CD4-positive, alpha-beta T cell treated with Interferon gamma for 1 hour (primary cell): ENCODE measurements around the gene ISYNA1.

Experiments used
- DNase-seq: peaks from one replicate; pipeline ENCODE4 v3.0.0-alpha.2; 2020

Gene ISYNA1

GRCh38 chr19:18437491-18438330 is at the start of gene ISYNA1:
Gene ISYNA1, minus strand, starts transcription at chr19:18438133. Its CDS starts 154 bp downstream, at chr19:18437979.
- peak; percentile 53 for DNase-seq

- no peak for DNase-seq
Observed at GRCh38 chr19:18486746-18487145, 48.8 kb upstream of the ISYNA1 start.

GRCh38 chr19:18484992-18485391 is 47.1 kb upstream of the ISYNA1 start:
- no peak for DNase-seq

GRCh38 chr19:18483119-18483890 is 45.4 kb upstream of the ISYNA1 start:
- DNase-seq, result no peak

GRCh38 chr19:18481505-18482222 is 43.7 kb upstream of the ISYNA1 start:
- DNase-seq, result no peak

DNA sequence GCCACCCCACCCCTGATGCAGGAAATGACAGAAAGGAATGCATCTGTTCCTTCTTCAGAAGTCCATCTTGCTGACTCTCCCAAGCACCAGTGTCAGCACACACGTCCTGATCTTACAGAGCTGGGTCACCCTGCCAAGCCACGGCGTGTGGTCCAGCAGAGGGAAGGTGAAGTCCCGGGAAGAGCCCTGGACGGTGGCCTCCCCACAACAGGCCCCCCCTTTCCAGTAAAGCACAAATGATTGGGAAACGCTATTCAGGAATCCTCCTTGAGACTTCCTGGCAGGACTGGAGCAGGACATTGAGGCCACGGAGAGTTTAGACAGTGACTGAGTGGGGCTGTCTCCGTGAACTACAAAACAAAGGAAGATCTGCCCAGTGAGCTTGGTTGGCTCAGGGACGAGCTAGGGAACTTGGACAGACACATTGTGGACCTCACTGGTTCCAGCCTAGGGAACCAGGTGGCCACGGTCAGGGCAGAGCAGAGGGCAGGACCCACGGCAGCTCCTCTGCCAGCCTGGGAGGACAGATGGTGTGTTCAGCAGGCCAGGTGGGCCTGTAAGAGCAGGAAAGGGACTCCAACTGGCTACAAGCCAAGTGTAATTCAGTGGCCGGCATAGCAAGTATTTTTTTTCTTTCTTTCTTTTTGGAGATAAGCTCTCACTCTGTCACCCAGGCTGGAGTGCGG is 42.2 kb upstream of the ISYNA1 start:
- DNase-seq, result no peak

- peak; percentile 80 for DNase-seq
Observed at GRCh38 chr19:18478545-18479311, 40.8 kb upstream of the ISYNA1 start.

GRCh38 chr19:18477974-18478373 is 40.0 kb upstream of the ISYNA1 start:
- DNase-seq, result no peak

DNA sequence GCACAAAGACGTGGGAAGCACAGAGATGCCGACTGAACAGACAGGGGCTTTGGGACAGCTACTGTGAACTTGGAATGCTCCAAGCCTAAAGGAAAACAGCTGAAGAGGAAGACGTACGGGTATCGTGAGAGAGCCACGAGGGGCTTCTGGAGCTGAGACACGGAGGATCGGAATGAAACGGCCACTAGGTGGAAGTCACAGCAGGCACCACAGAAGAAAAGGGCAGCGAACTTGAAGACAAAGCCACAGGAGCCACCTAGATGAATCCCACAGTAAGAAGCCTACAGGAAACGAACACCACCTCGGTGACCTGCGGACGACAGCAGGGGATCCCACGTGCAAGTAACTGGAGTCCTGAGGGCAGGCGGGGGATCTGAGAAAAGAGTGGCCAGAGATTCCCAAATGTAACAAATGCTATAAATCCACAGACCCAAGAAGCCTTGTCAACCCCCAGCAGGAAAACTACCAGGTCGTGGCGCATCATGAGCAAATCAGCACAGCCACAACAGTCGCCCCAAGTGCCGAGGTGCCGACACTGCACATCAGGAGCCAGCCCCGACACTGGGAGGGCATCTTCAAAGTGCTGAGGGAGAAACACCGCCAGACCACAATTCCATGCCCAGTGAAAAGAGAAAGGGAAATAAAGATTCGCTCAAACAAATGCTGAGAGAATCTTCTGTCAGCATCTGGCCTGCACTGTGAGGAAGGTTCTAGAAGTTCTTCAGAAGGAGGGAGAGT is 39.3 kb upstream of the ISYNA1 start:
- no peak for DNase-seq

GRCh38 chr19:18476507-18477041 is 38.6 kb upstream of the ISYNA1 start:
- no peak for DNase-seq

- no peak for DNase-seq
Observed at GRCh38 chr19:18475762-18476331, 37.9 kb upstream of the ISYNA1 start.

DNA sequence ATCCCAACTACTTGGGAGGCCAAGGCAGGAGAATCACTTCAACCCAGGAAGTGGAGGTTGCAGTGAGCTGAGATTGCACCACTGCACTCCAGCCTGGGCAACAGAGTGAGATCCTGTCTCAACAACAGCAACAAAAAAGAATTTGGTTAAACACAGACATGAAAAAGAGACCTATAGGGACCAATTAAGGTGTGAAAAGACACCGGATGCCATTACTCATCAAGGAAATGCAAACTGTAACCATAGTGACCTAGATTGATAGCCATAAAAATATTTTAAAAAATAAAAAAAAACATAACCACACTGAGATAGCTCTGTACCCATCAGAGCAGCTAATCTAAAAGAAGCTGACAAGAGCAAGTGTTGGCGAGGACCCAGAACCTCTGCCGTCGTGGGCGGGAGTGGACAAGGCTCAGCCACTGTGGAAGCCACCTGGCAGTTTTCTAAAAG is 37.1 kb upstream of the ISYNA1 start:
- peak; percentile 43 for DNase-seq

DNA sequence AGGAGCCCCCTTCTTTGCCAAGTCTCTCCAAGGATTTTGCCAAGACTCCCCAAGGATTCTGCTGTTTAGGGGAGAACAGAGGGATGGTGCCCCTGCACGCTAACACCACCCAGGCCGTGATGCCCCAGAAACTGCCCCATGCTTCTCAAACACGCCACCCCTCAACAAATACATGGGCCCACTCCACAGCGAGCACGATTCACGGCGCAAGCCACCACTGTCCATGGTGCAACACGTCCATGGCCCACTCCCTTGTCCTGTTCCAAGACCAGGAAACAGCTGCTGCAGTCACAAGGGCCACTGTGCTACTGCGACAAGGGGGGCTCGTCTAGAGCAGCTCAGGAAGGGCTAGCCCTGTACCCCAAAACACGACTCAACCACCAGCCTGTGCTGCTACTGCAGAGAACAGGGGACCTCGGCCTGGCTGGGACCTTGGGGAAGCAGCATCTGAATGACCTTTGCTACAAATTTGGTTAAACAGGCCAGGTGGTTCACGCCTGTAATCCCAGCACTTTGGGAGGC is 36.5 kb upstream of the ISYNA1 start:
- no peak for DNase-seq

DNA sequence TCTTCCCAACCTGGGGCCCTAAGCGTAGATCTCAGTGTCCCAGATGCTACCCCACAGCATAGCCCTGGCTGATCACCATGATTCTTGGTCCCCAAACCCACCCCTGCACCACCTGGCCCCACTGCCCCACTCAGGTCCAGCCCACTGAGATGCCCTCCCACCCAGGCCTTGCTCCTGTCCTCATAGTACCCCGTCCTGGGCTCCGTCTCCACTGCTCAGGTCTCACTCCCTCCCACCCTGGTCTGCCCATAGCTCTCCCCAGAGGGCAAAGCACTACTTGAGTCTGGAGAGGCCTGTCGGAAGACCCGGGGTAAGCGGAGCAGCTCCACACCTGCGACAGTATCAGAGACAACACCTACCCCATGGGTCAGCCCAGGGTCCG is 35.8 kb upstream of the ISYNA1 start:
- DNase-seq, result no peak

GRCh38 chr19:18473003-18473705 is 35.2 kb upstream of the ISYNA1 start:
- no peak for DNase-seq

DNA sequence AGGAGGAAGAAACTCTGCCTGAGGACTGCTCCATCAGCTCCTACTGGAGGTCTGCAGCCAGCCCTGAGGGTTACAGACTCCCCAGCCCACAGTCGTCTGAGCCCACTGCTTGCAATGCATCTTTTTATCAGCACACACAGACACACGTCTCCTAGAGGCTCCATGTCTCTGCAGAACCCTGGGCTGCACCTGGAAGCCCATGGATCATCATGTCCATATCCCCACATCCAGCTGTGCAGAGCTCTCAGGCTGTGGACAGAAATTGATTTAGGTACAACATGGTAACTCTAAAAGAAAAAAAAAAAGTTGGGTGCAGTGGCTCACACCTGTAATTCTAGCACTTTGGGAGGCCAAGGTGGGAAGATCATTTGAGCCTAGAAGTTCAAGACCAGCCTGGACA is 32.9 kb upstream of the ISYNA1 start:
- DNase-seq, result no peak

DNA sequence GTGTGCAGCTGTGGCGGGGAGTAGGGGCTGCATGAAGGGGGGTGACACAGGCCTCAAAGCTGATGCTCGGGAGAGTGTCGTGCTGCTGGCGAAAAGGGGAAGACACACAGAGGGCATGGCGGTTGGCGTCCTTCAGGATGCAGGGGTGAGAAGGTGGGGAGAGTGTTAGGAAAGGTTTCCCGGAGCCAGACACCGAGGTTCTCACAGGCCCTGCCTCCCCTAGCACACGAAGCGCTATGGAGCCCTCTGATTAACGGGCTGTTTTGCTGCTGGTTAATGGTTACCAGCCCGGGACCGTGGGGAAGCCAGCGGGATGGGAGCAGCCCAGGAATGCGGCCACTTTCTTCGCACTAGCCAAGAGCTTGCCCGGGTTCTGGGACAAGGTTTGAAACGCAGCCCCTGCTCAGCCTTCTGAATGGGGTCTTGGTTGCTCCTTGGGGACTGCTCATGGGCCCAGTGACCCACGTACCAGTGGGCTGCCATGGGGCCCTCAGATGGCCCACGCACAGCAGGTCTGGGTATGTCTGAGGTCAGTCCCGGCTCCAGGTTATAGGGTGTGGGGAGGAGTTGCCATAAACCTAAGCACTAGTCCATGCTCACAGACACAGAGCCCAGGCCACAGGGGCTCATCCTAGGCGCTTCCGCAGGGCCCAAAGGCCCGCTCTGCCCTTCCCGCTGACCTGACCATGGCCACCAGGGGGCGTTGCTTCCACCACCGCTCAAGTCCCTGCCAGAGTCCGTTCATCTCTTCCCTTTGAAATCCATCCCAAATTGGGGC is 31.3 kb upstream of the ISYNA1 start:
- peak; percentile 35 for DNase-seq

DNA sequence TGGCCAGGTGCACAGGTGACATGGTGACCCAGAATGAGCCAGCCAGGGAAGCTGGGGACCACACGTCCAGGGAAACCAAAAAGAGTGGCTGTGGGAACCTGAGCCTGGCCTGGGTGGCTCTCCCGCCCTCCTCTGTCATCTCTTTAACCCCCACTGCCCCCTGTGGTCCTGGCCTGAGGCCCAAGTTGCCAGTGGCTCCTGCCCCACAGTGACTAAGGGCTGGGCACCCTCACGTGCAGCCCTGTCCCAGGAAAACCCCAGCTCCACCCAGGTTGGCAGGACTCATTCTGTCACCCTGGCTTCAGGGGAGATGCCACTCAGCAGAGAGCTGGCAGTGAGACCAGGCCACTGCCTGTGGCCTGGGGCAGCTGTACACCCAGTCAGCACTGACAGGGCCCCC is 30.6 kb upstream of the ISYNA1 start:
- DNase-seq, result no peak

- DNase-seq, result no peak
Observed at GRCh38 chr19:18467978-18468377, 30.0 kb upstream of the ISYNA1 start.
